ENCODE results near the gene MMRN2. TPM values are rescaled to one million over a fixed set of nuclear protein-coding genes. Genes with fewer than 3 reads are reported as not detected.

The MMRN2 gene
- total and polyA plus RNA-seq, 2 of the 8 experiments (the other 6 are each of a cell fraction or from before 2014, with no cell fraction given), result 1.2 TPM

GRCh38 chr10:86964061-86964846 lies 6.8 kb upstream of the MMRN2 start:
- Histone ChIP-seq H2BK5ac (ENCODE audit: low read depth, low read length) (no peak overlapping the region), H2AK5ac (ENCODE audit: low read depth, low read length) (peak overlapping the region; percentile 43; the same call in 1 of the 2 replicates), H3K18ac (ENCODE audit: extremely low read depth, low read length) (no peak overlapping the region), H3K36me3 (ENCODE audit: control insufficient read depth in 2 of 4, insufficient read depth in 4 of 4, low read length in 3 of 4) (no peaks in the 10 kb centered on the region), H4K8ac (ENCODE audit: extremely low read depth, insufficient read depth, low read length) (no peak overlapping the region), H3K4me2 (ENCODE audit: insufficient read depth in 1 of 2, low read depth in 2 of 2, low read length in 2 of 2) (no peak overlapping the region), H3K79me1 (ENCODE audit: low read depth, low read length) (no peaks in the 10 kb centered on the region), H3K56ac (replicated peaks; ENCODE audit: insufficient read length, low read depth, low read length) (peak overlapping the region; percentile 39), H3K4me1 (replicated peaks in 1 of 4; ENCODE audit: control insufficient read depth in 3 of 4, insufficient read depth in 4 of 4, low read length in 3 of 4) (peaks cover under 1 to 30% (median 20%) of the 10 kb centered on the region in 4 experiments), H3K27ac (ENCODE audit: low read depth, low read length) (no peak overlapping the region), H3K4ac (replicated peaks; ENCODE audit: insufficient read length, low read depth, low read length) (no peak overlapping the region), H2BK120ac (replicated peaks; ENCODE audit: low read depth, low read length) (no peak overlapping the region), H3K27me3 (replicated peaks in 1 of 4; ENCODE audit: control insufficient read depth in 3 of 4, extremely low read depth in 1 of 4, insufficient read depth in 3 of 4, low read length in 3 of 4) (no peaks in the 10 kb centered on the region), H3K23ac (ENCODE audit: insufficient read length) (no peak overlapping the region), H3K9ac (replicated peaks in 1 of 4; ENCODE audit: extremely low read depth in 1 of 4, low read depth in 3 of 4, low read length in 3 of 4) (no peak overlapping the region), H3K23me2 (ENCODE audit: low read depth, low read length) (no peaks in the 10 kb centered on the region), H4K5ac (ENCODE audit: insufficient read length, low read depth, low read length) (no peak overlapping the region), H4K91ac (replicated peaks; ENCODE audit: insufficient read length, low read length) (no peak overlapping the region), H3K4me3 (ENCODE audit: extremely low read depth in 1 of 4, insufficient read depth in 2 of 4, low read depth in 3 of 4, low read length in 4 of 4) (no peak overlapping the region), H2BK12ac (ENCODE audit: low read depth, low read length) (peak overlapping the region; percentile 75; the same call in 1 of the 2 replicates), H4K20me1 (replicated peaks in 1 of 2; ENCODE audit: control insufficient read depth in 1 of 2, insufficient read depth in 2 of 2, low read length in 2 of 2) (no peaks in the 10 kb centered on the region), H2AFZ (ENCODE audit: low read length) (no peak overlapping the region), H3K79me2 (ENCODE audit: control insufficient read depth in 1 of 2, insufficient read depth in 2 of 2, low read length in 2 of 2) (no peaks in the 10 kb centered on the region), H3K9me3 (ENCODE audit: insufficient read depth in 2 of 2, low read depth in 1 of 2, low read length in 1 of 2) (no peaks in the 10 kb centered on the region), H3K14ac (ENCODE audit: insufficient read length) (no peak overlapping the region), H2BK15ac (ENCODE audit: low read length) (0 out of 2 replicates have a peak overlapping the region, but pooled peaks have one; percentile 29), H2BK20ac (ENCODE audit: low read length) (no peak overlapping the region)
- ChIA-PET POLR2A (ENCODE audit: partially characterized antibody) (interaction anchor here (0.5 to 2.5 kb wide), 3 partner anchors 10 to 47 kb away, joined by 3 to 10 read pairs (median 3); no protein-coding TSS in a partner anchor), CTCF (ENCODE audit: partially characterized antibody) (interaction anchor here (22.5 kb wide), 1 partner anchor 18 kb away, joined by 975 read pairs; the partner anchor contains the start of genes MMRN2 and SNCG)
- DNase-seq (ENCODE audit: low read depth in 1 of 2, low spot score in 2 of 2), result no peak
- WGBS, 2 experiments (ENCODE audit: extremely low coverage in 1 of 2, insufficient coverage in 1 of 2, insufficient read length in 1 of 2, insufficient replicate concordance in 2 of 2, low coverage in 1 of 2, low lambda C conversion rate in 2 of 2, missing lambda C conversion rate in 1 of 2), result 88% methylated on average over 13 of the region's 13 CpGs; no CpG with 5 or more reads in 1 of the 2 experiments
- no peak for FAIRE-seq
- TF ChIP-seq USF2 (IDR thresholded peaks at IDR 0.05; ENCODE audit: low read length) (no peak), NRF1 (IDR thresholded peaks at IDR 0.05; ENCODE audit: low read depth, low read length) (no peak), SP1 (IDR thresholded peaks at IDR 0.05; ENCODE audit: low read depth, low read length) (no peak), RFX5 (IDR thresholded peaks at IDR 0.05; ENCODE audit: borderline replicate concordance, low read depth, low read length) (no peak), SIN3A (conservative IDR thresholded peaks at IDR 0.05 in 1 of 2, IDR thresholded peaks at IDR 0.05 in 1 of 2; ENCODE audit: low read depth in 1 of 2, low read length in 2 of 2) (no peak), SIRT6 (IDR thresholded peaks at IDR 0.05; ENCODE audit: low read length) (no peak), KDM5A (IDR thresholded peaks at IDR 0.05; ENCODE audit: low read length) (no peak), RXRA (IDR thresholded peaks at IDR 0.05; ENCODE audit: insufficient read depth, low read depth, low read length) (no peak), SIX5 (IDR thresholded peaks at IDR 0.05; ENCODE audit: low read depth, low read length) (no peak), POLR2AphosphoS5 (IDR thresholded peaks at IDR 0.05; ENCODE audit: low read depth, low read length) (no peak), FOSL1 (IDR thresholded peaks at IDR 0.05; ENCODE audit: insufficient read depth, low read depth, low read length) (no peak), MAFK (IDR thresholded peaks at IDR 0.05; ENCODE audit: low read depth, low read length) (no peak)
